Neural crest cell (in vitro differentiated cells): ENCODE data around the gene SPATS2. TPM values are rescaled to one million over a fixed set of nuclear protein-coding genes. Genes with fewer than 3 reads are reported as not detected.

Experiments used
- DNase-seq: peaks from one replicate; pipeline ENCODE4 v3.0.0; 2021; ENCODE audit warnings: low read depth, mixed read lengths, low spot score
- H3K27ac Mint-ChIP-seq: one replicate; pipeline ENCODE4 v1.8.0; 2021; ENCODE audit warnings: mild to moderate bottlenecking, mixed read lengths; ENCODE audit not compliant: unreplicated experiment
- H3K27me3 Mint-ChIP-seq: 2 replicates; pipeline ENCODE4 v1.8.0; 2021; ENCODE audit warnings: low read depth, mild to moderate bottlenecking, mixed read lengths
- H3K36me3 Mint-ChIP-seq: 2 replicates; pipeline ENCODE4 v1.8.0; 2021; ENCODE audit warnings: low read depth, mild to moderate bottlenecking, mixed read lengths
- H3K4me1 Mint-ChIP-seq: 2 replicates; pipeline ENCODE4 v1.8.0; 2021; ENCODE audit warnings: mixed read lengths
- H3K4me3 Mint-ChIP-seq: one replicate; pipeline ENCODE4 v1.8.0; 2021; ENCODE audit warnings: mild to moderate bottlenecking, mixed read lengths
- H3K9me3 Mint-ChIP-seq: 2 replicates; pipeline ENCODE4 v1.8.0; 2021; ENCODE audit warnings: mixed read lengths
- CTCF ChIP-seq: fragments of 200-600 bp; sonication (generic); conservative IDR thresholded peaks from 2 replicates; pipeline ENCODE4 v1.5.0; 2021; ENCODE audit warnings: antibody characterized with exemption, mild to moderate bottlenecking
- total RNA-seq: library from RNA; stranded (reverse); gene quantifications from 2 replicates; pipeline ENCODE4 v1.2.1, GENCODE V29; 2021

Gene SPATS2
- total RNA-seq, 1 donor from 2014 or later, result 45.2 TPM

GRCh38 chr12:49352351-49352750, 14.9 kb upstream of the SPATS2 start:
- Mint-ChIP-seq H3K36me3 (no peaks in the 10 kb centered on the region), H3K4me3 (no peak overlapping the region), H3K9me3 (no peaks in the 10 kb centered on the region)

GRCh38 chr12:49355913-49356312, 11.3 kb upstream of the SPATS2 start:
- H3K27ac Mint-ChIP-seq, result no peak overlapping the region
- H3K4me3 Mint-ChIP-seq, result no peak overlapping the region
- no peak for TF ChIP-seq CTCF
- peaks cover 45% of the 10 kb centered on the region for H3K27me3 Mint-ChIP-seq
- no peak for DNase-seq
- H3K9me3 Mint-ChIP-seq, result no peaks in the 10 kb centered on the region
- H3K4me1 Mint-ChIP-seq, result no peaks in the 10 kb centered on the region
- H3K36me3 Mint-ChIP-seq, result no peaks in the 10 kb centered on the region

More at GRCh38 chr12:49352351-49352750, 14.9 kb upstream of the SPATS2 start:
- no peak for DNase-seq
- peaks cover 6% of the 10 kb centered on the region for H3K4me1 Mint-ChIP-seq
- no peak overlapping the region for H3K27ac Mint-ChIP-seq
- H3K27me3 Mint-ChIP-seq, result peaks cover 61% of the 10 kb centered on the region
- TF ChIP-seq CTCF, result no peak

- no peaks in the 10 kb centered on the region for H3K9me3 Mint-ChIP-seq
- H3K27me3 Mint-ChIP-seq, result peaks cover 40% of the 10 kb centered on the region
- DNase-seq, result no peak
- TF ChIP-seq CTCF, result peak; percentile 70
- H3K36me3 Mint-ChIP-seq, result no peaks in the 10 kb centered on the region
- no peak overlapping the region for H3K4me3 Mint-ChIP-seq
- H3K27ac Mint-ChIP-seq, result no peak overlapping the region
- no peaks in the 10 kb centered on the region for H3K4me1 Mint-ChIP-seq
Observed at GRCh38 chr12:49357103-49357678, 10.1 kb upstream of the SPATS2 start.

GRCh38 chr12:49358483-49359141, 8.7 kb upstream of the SPATS2 start:
- DNase-seq, result peak; percentile 57
- no peaks in the 10 kb centered on the region for H3K36me3 Mint-ChIP-seq
- peak overlapping the region; percentile 22 for H3K4me3 Mint-ChIP-seq
- H3K9me3 Mint-ChIP-seq, result no peaks in the 10 kb centered on the region
- no peak overlapping the region for H3K27ac Mint-ChIP-seq
- no peaks in the 10 kb centered on the region for H3K4me1 Mint-ChIP-seq
- TF ChIP-seq CTCF, result peak; percentile 91
- peaks cover 31% of the 10 kb centered on the region for H3K27me3 Mint-ChIP-seq

GRCh38 chr12:49359671-49360070, 7.6 kb upstream of the SPATS2 start:
- H3K27me3 Mint-ChIP-seq, result peaks cover 27% of the 10 kb centered on the region
- TF ChIP-seq CTCF, result no peak
- H3K9me3 Mint-ChIP-seq, result no peaks in the 10 kb centered on the region
- no peak for DNase-seq
- no peaks in the 10 kb centered on the region for H3K36me3 Mint-ChIP-seq
- no peak overlapping the region for H3K27ac Mint-ChIP-seq
- H3K4me1 Mint-ChIP-seq, result no peaks in the 10 kb centered on the region
- H3K4me3 Mint-ChIP-seq, result no peak overlapping the region
